HEK293 (cell line): Measurements from ENCODE around the gene IL17RB.

ENCODE experiments used
- CTCF ChIA-PET: fragments of 350-600 bp; formaldehyde crosslinking; extraction: SDS; loops from one replicate; lab custom pipeline; 2021; ENCODE audit warnings: antibody characterized with exemption; lab: Yijun Ruan, JAX
- POLR2A ChIA-PET: fragments of 300-600 bp; formaldehyde crosslinking; extraction: SDS; loops from one replicate; lab custom pipeline; 2020; ENCODE audit warnings: antibody characterized with exemption, inconsistent platforms; lab: Yijun Ruan, JAX
- H3K27ac ChIP-seq: fragments of 200-500 bp; sonication (Bioruptor generic); 2 replicates; pipeline ENCODE4 v1.5.1; 2014; ENCODE audit warnings: low read depth, low read length, control low read depth, inconsistent platforms; ENCODE audit errors: extremely low read depth
- H3K36me3 ChIP-seq, 2 experiments: fragments of 200-500 bp in 1 of 2; sonication (Bioruptor generic) in 1 of 2; 1 replicate in 1 of 2; 2 replicates in 1 of 2; pipeline ENCODE4 v1.5.1; 2014 to 2017; ENCODE audit warnings: inconsistent platforms in 2 of 2, low read length in 2 of 2; ENCODE audit not compliant: control insufficient read depth in 2 of 2, insufficient read depth in 1 of 2
- H3K4me1 ChIP-seq: fragments of 200-500 bp; sonication (Bioruptor generic); 2 replicates; pipeline ENCODE4 v1.5.1; 2014; ENCODE audit warnings: mild to moderate bottlenecking, low read length, inconsistent platforms; ENCODE audit not compliant: control insufficient read depth, insufficient read depth
- H3K4me3 ChIP-seq: 2 replicates; pipeline ENCODE4 v1.5.1; 2011; ENCODE audit warnings: low read depth, mild to moderate bottlenecking, control low read depth, low read length, moderate library complexity
- H3K9me3 ChIP-seq: fragments of 200-500 bp; sonication (Bioruptor generic); 2 replicates; pipeline ENCODE4 v1.5.1; 2014; ENCODE audit warnings: low read depth, low read length, inconsistent platforms; ENCODE audit not compliant: control insufficient read depth, insufficient read depth
- BCL11A ChIP-seq: fragments of 450-650 bp; formaldehyde crosslinking; IDR thresholded peaks from 2 replicates; pipeline ENCODE4 v1.5.1; 2016; ENCODE audit warnings: low read depth, missing biosample characterization, missing genetic modification characterization
- ELK4 ChIP-seq: IDR thresholded peaks from 2 replicates; pipeline ENCODE4 v1.6.1; 2011; ENCODE audit warnings: mild to moderate bottlenecking, low read depth, low read length, borderline replicate concordance
- GLIS2 ChIP-seq: fragments of 450-650 bp; formaldehyde crosslinking; IDR thresholded peaks from 2 replicates; pipeline ENCODE4 v1.5.1; 2016; ENCODE audit warnings: missing biosample characterization, missing genetic modification characterization
- REPIN1 ChIP-seq: fragments of 450-650 bp; formaldehyde crosslinking; IDR thresholded peaks from 2 replicates; pipeline ENCODE4 v1.5.1; 2017; ENCODE audit warnings: missing biosample characterization, missing genetic modification characterization, low read depth
- ZBTB21 ChIP-seq: fragments of 450-650 bp; formaldehyde crosslinking; IDR thresholded peaks from 2 replicates; pipeline ENCODE4 v1.5.1; 2017; ENCODE audit warnings: missing biosample characterization, missing genetic modification characterization
- ZNF132 ChIP-seq: fragments of 450-650 bp; formaldehyde crosslinking; IDR thresholded peaks from 2 replicates; pipeline ENCODE4 v1.5.1; 2017; ENCODE audit warnings: missing biosample characterization, missing genetic modification characterization, borderline replicate concordance
- ZNF138 ChIP-seq: fragments of 450-650 bp; formaldehyde crosslinking; IDR thresholded peaks from 2 replicates; pipeline ENCODE4 v1.5.1; 2016; ENCODE audit warnings: missing biosample characterization, missing genetic modification characterization, borderline replicate concordance
- ZNF169 ChIP-seq: fragments of 450-650 bp; formaldehyde crosslinking; IDR thresholded peaks from 2 replicates; pipeline ENCODE4 v1.5.1; 2016; ENCODE audit warnings: missing biosample characterization, missing genetic modification characterization
- ZNF174 ChIP-seq: fragments of 450-650 bp; formaldehyde crosslinking; IDR thresholded peaks from 2 replicates; pipeline ENCODE4 v1.5.0; 2017; ENCODE audit warnings: missing biosample characterization, mild to moderate bottlenecking, missing genetic modification characterization
- ZNF311 ChIP-seq: fragments of 450-650 bp; formaldehyde crosslinking; IDR thresholded peaks from 2 replicates; pipeline ENCODE4 v1.5.1; 2017; ENCODE audit warnings: missing biosample characterization, missing genetic modification characterization, borderline replicate concordance
- ZNF354C ChIP-seq: fragments of 450-650 bp; formaldehyde crosslinking; IDR thresholded peaks from 2 replicates; pipeline ENCODE4 v1.5.1; 2016; ENCODE audit warnings: missing biosample characterization, missing genetic modification characterization, low read depth, borderline replicate concordance
- ZNF449 ChIP-seq: fragments of 450-650 bp; formaldehyde crosslinking; IDR thresholded peaks from 2 replicates; pipeline ENCODE4 v1.5.1; 2017; ENCODE audit warnings: missing biosample characterization, mild to moderate bottlenecking, missing genetic modification characterization, moderate library complexity
- ZNF518A ChIP-seq: fragments of 450-650 bp; formaldehyde crosslinking; conservative IDR thresholded peaks from 2 replicates; pipeline ENCODE4 v1.5.1; 2016; ENCODE audit warnings: low read depth, missing biosample characterization, missing genetic modification characterization
- ZNF639 ChIP-seq: fragments of 450-650 bp; formaldehyde crosslinking; IDR thresholded peaks from 2 replicates; pipeline ENCODE4 v1.5.1; 2016; ENCODE audit warnings: missing biosample characterization, missing genetic modification characterization
- ZNF707 ChIP-seq: fragments of 450-650 bp; formaldehyde crosslinking; IDR thresholded peaks from 2 replicates; pipeline ENCODE4 v1.5.1; 2016; ENCODE audit warnings: missing biosample characterization, missing genetic modification characterization
- ZSCAN30 ChIP-seq: fragments of 450-650 bp; IDR thresholded peaks from 2 replicates; pipeline ENCODE4 v1.5.1; 2018; ENCODE audit warnings: missing biosample characterization, mild to moderate bottlenecking, missing genetic modification characterization, moderate library complexity

Gene IL17RB

GRCh38 chr3:53863145-53863544 lies 16.8 kb downstream of the IL17RB start:
- peaks cover 5 to 86% of the 10 kb centered on the region in 2 experiments for H3K36me3 ChIP-seq
- POLR2A ChIA-PET: interaction anchor here (1.6 kb wide), 1 partner anchor 18 kb away, joined by 4 read pairs; the partner anchor contains the start of gene CHDH

More at GRCh38 chr3:53863145-53863544, 16.8 kb downstream of the IL17RB start:
- TF ChIP-seq ZNF639: no peak
- no peak for TF ChIP-seq ZNF311 (tag by site-specific recombination)
- TF ChIP-seq ZNF449 (tag by site-specific recombination): no peak
- TF ChIP-seq ZNF169 (tag by site-specific recombination): no peak
- TF ChIP-seq ZNF354C (tag by site-specific recombination): no peak
- no peak for TF ChIP-seq ZNF138 (tag by site-specific recombination)
- TF ChIP-seq ZNF132: no peak
- TF ChIP-seq ZNF707 (tag by site-specific recombination): no peak
- TF ChIP-seq BCL11A (tag by site-specific recombination): no peak
- no peak for TF ChIP-seq ZBTB21 (tag by site-specific recombination)
- no peak for TF ChIP-seq ELK4
- no peak for TF ChIP-seq ZNF518A (tag by site-specific recombination)
- no peak for TF ChIP-seq GLIS2
- TF ChIP-seq REPIN1: no peak
- no peak for TF ChIP-seq ZSCAN30 (tag by site-specific recombination)
- TF ChIP-seq ZNF174 (tag by site-specific recombination): no peak
- CTCF ChIA-PET: no interaction called here
- Histone ChIP-seq H3K9me3 (no peaks in the 10 kb centered on the region), H3K27ac (no peak overlapping the region), H3K4me1 (no peaks in the 10 kb centered on the region), H3K4me3 (no peak overlapping the region)
